Psoas muscle (tissue), 8 donors: ENCODE data around the gene GINS1. TPM values are rescaled to one million over a fixed set of nuclear protein-coding genes. Genes with fewer than 3 reads are reported as not detected.

ENCODE experiments used
- ATAC-seq, 4 donors: fragments of 200-7000 bp; cut with Tn5 transposase; one replicate each; pipeline ENCODE4 v1.9.1; 2020; ENCODE audit warnings: moderate library complexity in 3 of 4, mild to moderate bottlenecking in 2 of 4
- DNase-seq, 2 donors: peaks; one replicate each; pipeline ENCODE4 v3.0.0-alpha.2; 2020
- H3K27ac ChIP-seq: fragments of 200-600 bp; one replicate; pipeline ENCODE4 v1.8.0; 2022
- H3K27me3 ChIP-seq, 3 donors: fragments of 200-600 bp in 1 of 3; one replicate each; pipeline versions ENCODE4 v1.6.1 to v1.8.0; 2013 to 2022; ENCODE audit warnings: low read length in 2 of 3, mild to moderate bottlenecking in 2 of 3, moderate library complexity in 1 of 3; ENCODE audit not compliant: insufficient read depth in 3 of 3
- H3K36me3 ChIP-seq, 2 donors: fragments of 200-600 bp in 1 of 2; one replicate each; pipeline versions ENCODE4 v1.6.1 to v1.8.0; 2013 to 2022; ENCODE audit warnings: low read depth in 1 of 2, mild to moderate bottlenecking in 1 of 2, moderate library complexity in 1 of 2; ENCODE audit not compliant: insufficient read depth in 1 of 2
- H3K4me1 ChIP-seq: fragments of 200-600 bp; one replicate; pipeline ENCODE4 v1.8.0; 2022
- H3K4me3 ChIP-seq: fragments of 200-600 bp; one replicate; pipeline ENCODE4 v1.8.0; 2022; ENCODE audit warnings: mild to moderate bottlenecking
- H3K9me3 ChIP-seq: fragments of 200-600 bp; one replicate; pipeline ENCODE4 v1.8.0; 2022
- WGBS, 3 donors: extraction: QIAGEN DNeasy Blood & Tissue Kit; methylation state at CpG; one replicate each; pipeline versions ENCODE4 v1.1.6 to v1.1.7; 2013; 5-methylcytosine and 5-hydroxymethylcytosine counted together
- intact Hi-C, 2 donors: fragments of 100-400 bp; cut with DNase I; formaldehyde crosslinking; loops; one replicate each; pipeline versions ENCODE4 v1.11.0 to v1.14.2; 2022
- polyA plus RNA-seq, 3 donors: library from polyadenylated mRNA; stranded (reverse); fragments of 200-250 nt; gene quantifications; one replicate each; pipeline ENCODE4 v1.2.3, GENCODE V29; 2013
- total RNA-seq, 4 donors: library from RNA; stranded (reverse); fragmentation: NEBNext Ultra II Directional in 2 of 4; extraction: Animal tissue kit (Norgen Biotek cat#: 25700) in 2 of 4; gene quantifications; one replicate each; pipeline versions ENCODE4 v1.2.1 to v1.2.4, GENCODE V29; 2021 to 2023
- TF ChIP-seq, protein P1 (sequence below): fragments of 200-600 bp; IDR thresholded peaks from one replicate; pipeline ENCODE4 v1.8.0; 2022; ENCODE audit warnings: antibody characterized with exemption
- donor health status: healthy with polysubstance abuse.
- donor health status: DM: no; HTN: no; CAD: no; lungs with moderate emphysema.
- donor health status: Bipolar disorder and iron deficiency.
- donor health status: healthy.
- donor health status: DM: yes; HTN: yes; CAD: no.
- donor health status: DM: no; HTN: no; CAD: no.
- donor health status: DM: no; HTN: no; CAD: no.
- donor health status: DM: yes; HTN: yes; CAD: no.

GINS1 gene
- total and polyA plus RNA-seq, 7 donors: 0.07 to 0.67 (median 0.17) TPM; not detected in 1

DNA sequence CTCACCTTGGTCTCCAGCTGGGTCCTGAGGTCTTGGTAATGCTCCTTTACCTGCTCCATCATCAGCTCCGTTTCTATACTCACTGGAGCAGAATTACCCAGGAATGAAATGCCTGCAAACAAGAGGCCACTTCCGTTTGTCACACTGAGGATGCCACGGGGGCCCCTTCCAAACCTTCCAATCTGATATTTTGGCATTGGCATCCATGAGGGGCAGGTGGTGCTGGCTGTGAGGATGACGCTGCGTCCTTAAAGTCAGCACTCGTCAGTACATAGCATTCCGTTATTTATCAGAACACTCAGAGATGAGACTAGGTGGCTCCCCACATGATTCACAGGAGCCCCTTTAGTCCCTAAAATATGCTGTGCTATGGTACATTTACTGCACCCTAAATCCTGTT lies 72.7 kb downstream of the GINS1 start:
- Histone ChIP-seq H3K4me3 (no peak overlapping the region), H3K9me3 (no peaks in the 10 kb centered on the region), H3K4me1 (no peaks in the 10 kb centered on the region), H3K27ac (no peak overlapping the region), H3K27me3 (no peaks in the 10 kb centered on the region), H3K36me3 (peaks cover 0 to 5% of the 10 kb centered on the region in 2 donors)
- no peak for ATAC-seq
- 79 to 87% (median 84%) methylated on average over 7 of the region's 7 CpGs for WGBS, 3 donors
- intact Hi-C loops: no loop called here
- no peak for DNase-seq
- TF ChIP-seq, protein P1, sequence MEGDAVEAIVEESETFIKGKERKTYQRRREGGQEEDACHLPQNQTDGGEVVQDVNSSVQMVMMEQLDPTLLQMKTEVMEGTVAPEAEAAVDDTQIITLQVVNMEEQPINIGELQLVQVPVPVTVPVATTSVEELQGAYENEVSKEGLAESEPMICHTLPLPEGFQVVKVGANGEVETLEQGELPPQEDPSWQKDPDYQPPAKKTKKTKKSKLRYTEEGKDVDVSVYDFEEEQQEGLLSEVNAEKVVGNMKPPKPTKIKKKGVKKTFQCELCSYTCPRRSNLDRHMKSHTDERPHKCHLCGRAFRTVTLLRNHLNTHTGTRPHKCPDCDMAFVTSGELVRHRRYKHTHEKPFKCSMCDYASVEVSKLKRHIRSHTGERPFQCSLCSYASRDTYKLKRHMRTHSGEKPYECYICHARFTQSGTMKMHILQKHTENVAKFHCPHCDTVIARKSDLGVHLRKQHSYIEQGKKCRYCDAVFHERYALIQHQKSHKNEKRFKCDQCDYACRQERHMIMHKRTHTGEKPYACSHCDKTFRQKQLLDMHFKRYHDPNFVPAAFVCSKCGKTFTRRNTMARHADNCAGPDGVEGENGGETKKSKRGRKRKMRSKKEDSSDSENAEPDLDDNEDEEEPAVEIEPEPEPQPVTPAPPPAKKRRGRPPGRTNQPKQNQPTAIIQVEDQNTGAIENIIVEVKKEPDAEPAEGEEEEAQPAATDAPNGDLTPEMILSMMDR: no peak

GRCh38 chr20:25480797-25481196 lies 73.3 kb downstream of the GINS1 start:
- no peaks in the 10 kb centered on the region for H3K9me3 ChIP-seq
- WGBS, 3 donors: 82 to 89% (median 88%) methylated on average over 9 of the region's 9 CpGs
- H3K27me3 ChIP-seq: no peaks in the 10 kb centered on the region
- H3K27ac ChIP-seq: no peak overlapping the region
- DNase-seq (peak in 1 of 2 donors; percentile 41), ATAC-seq (no peak)
- intact Hi-C loops: no loop called here
- no peak overlapping the region for H3K4me3 ChIP-seq
- TF ChIP-seq, protein P1: no peak
- no peaks in the 10 kb centered on the region for H3K4me1 ChIP-seq
- peaks cover 0 to 5% of the 10 kb centered on the region in 2 donors for H3K36me3 ChIP-seq

DNA sequence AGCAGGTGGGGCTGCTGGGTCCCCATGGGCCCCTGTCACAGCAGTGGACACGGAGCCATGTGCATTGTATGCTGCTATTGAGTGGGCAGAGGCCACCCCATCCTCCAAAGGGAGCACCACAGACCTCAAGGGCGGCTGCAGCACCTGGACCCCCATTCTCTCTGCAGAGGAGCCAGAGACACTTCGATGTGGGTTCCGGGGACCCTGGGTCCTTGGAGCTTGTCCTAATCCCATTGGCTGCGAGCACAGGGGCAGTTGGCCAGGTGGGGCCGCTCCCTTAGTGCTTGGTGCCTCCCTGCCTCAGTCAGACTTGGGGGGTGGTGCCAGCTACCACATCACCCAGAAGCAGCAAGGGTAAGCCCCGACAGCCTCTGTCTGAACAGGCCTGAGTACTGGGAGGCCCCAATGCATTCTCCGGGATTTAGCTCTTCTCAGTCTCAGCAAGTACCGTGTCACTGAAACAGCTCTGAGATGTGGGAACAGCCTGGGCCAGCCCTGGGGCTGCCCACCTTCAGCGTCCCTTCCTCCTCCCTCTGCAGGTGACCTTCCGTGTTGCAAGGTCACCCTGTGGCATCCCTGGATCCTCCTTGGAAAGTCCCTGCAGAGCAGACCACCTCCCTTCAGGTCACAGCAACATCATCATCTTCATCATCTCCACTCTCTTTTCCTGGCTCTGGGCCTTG lies 73.9 kb downstream of the GINS1 start:
- DNase-seq: peak in 1 of 2 donors; percentile 30
- ATAC-seq: no peak
- Histone ChIP-seq H3K4me1 (no peaks in the 10 kb centered on the region), H3K27ac (no peak overlapping the region), H3K9me3 (no peaks in the 10 kb centered on the region), H3K36me3 (peaks cover 0 to 5% of the 10 kb centered on the region in 2 donors), H3K4me3 (no peak overlapping the region), H3K27me3 (no peaks in the 10 kb centered on the region)
- TF ChIP-seq, protein P1: no peak
- intact Hi-C loops: no loop called here
- 84 to 93% (median 88%) methylated on average over 11 of the region's 11 CpGs for WGBS, 3 donors

DNA sequence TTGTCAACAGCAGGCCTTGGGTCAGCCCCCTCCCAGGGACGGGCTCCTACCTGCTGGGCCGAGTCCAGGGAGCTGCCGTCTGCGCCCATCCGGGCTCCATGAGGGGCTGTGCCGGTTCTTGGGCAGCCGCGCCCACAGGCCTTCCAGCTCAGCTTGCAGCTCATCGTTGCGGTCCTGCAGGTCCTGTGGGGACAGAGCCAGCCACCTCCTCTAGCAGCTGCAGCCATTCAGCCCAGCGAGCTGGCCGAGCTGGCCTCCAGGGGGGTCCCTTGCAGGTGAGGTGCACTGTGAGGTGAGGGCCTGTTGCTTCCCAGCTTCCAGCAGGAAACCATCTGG lies 74.4 kb downstream of the GINS1 start:
- intact Hi-C loops: no loop called here
- Histone ChIP-seq H3K9me3 (no peaks in the 10 kb centered on the region), H3K27ac (no peak overlapping the region), H3K36me3 (peaks cover 0 to 5% of the 10 kb centered on the region in 2 donors), H3K4me3 (no peak overlapping the region), H3K27me3 (no peaks in the 10 kb centered on the region), H3K4me1 (no peaks in the 10 kb centered on the region)
- no peak for DNase-seq
- no peak for ATAC-seq
- TF ChIP-seq, protein P1: no peak
- 90 to 94% (median 92%) methylated on average over 12 of the region's 12 CpGs for WGBS, 3 donors
